ENCODE results near the gene NATD1. TPM values are rescaled to one million over a fixed set of nuclear protein-coding genes. Genes with fewer than 3 reads are reported as not detected.
A peak's percentile ranks its signal among the peaks of the same experiment; 100 is the strongest.

Gene NATD1
- total RNA-seq, 4 donors from 2014 or later: 2.4 to 5.1 (median 3.2) TPM

DNA sequence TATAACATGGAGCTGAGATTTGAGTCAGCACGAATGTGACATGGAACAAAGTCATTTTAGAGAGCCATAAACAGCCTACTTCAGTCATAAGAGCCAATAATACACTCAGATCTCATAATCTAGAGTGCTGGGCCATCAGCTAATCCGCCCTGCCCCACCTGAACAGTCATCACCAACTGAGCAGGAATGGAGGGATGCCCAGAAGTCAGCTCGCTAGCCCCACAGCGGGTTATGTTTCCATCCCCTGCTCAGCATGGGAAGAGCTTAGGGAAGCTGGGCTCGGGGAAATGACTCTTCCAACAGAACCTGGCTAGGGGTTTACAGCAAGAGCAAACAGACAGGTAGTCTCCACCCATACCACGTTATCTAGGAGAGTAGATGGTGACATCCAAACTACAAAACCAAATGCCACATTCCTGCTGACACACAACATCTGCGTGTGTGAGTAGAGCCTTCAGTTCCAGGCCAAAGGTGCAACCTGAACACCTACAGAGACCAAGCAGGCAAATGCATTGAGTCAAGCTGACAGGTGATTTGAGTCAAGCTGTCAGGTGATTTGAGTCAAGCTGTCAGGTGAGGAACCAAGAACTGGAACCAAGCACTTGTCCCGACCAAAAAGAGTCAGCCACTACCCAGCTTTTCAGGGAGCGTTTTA, 41.3 kb downstream of the NATD1 start:
- DNase-seq: no peak
- 34 to 67% methylated on average over 4 to 6 of the region's 9 CpGs for WGBS, 2 donors
- no peaks in the 10 kb centered on the region for H3K9me3 ChIP-seq
- H3K4me3 ChIP-seq: peak overlapping the region in 2 of 4 donors; percentile 94 to 97
- H3K4me1 ChIP-seq: peaks cover 42 to 71% (median 45%) of the 10 kb centered on the region in 3 donors
- no peaks in the 10 kb centered on the region for H3K27me3 ChIP-seq
- TF ChIP-seq CTCF (IDR thresholded peaks at IDR 0.05): no peak
- no peak for TF ChIP-seq POLR2A (IDR thresholded peaks at IDR 0.05)
- peaks cover 0 to 38% (median 0%) of the 10 kb centered on the region in 3 donors for H3K36me3 ChIP-seq
- intact Hi-C loops (cut with DNase I): loop anchor here (10.0 kb wide), 1 partner anchor 87 kb away; the partner anchor contains the start of gene DHRS7B
- peak overlapping the region in 3 of 4 donors; percentile 11 to 97 (median 96) for H3K27ac ChIP-seq

- H3K9me3 ChIP-seq: no peaks in the 10 kb centered on the region
- DNase-seq: no peak
- intact Hi-C loops (cut with DNase I): loop anchor here (10.0 kb wide), 1 partner anchor 86 kb away; the partner anchor contains the start of gene DHRS7B
- peaks cover 42 to 72% (median 45%) of the 10 kb centered on the region in 3 donors for H3K4me1 ChIP-seq
- H3K27me3 ChIP-seq: no peaks in the 10 kb centered on the region
- peak overlapping the region in 1 of 4 donors; percentile 63 for H3K27ac ChIP-seq
- peaks cover 0 to 48% (median 0%) of the 10 kb centered on the region in 3 donors for H3K36me3 ChIP-seq
- H3K4me3 ChIP-seq: no peak overlapping the region
- TF ChIP-seq CTCF (IDR thresholded peaks at IDR 0.05): no peak
- TF ChIP-seq POLR2A (IDR thresholded peaks at IDR 0.05): no peak
- WGBS, 2 donors: 51 to 67% methylated on average over 14 to 15 of the region's 15 CpGs
These were observed 42.7 kb downstream of the NATD1 start for GRCh38 chr17:21210411-21211076.

DNA sequence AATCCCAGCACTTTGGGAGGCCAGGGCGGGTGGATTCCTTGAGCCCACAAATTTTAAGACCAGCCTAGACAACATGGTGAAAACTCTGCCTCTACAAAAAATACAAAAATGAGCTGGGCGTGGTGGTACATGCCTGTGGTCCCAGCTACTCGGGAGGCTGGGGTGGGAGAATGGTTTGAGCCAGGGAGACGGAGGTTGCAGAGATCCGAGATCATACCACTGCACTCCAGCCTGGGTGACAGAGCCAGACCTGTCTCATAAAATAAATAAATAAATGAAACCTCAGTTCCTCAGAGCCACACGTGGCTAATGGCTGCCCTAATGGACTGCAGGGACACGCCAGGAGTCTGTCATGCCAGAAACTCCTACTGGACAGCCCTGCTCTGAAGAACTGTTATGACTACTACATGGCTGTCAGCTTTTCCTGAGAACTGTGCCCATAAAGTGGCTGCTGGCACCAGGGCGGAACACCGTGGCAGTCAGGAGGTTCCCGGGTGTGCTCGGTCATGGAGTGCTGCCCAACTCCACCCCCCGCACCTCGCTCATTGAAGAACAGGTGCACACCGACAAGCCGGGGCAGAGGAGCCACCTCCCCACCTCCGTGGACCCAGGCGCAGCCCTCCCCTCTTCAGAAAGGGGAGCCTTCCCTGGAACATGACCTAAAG, 43.6 kb downstream of the NATD1 start:
- no peak overlapping the region for H3K4me3 ChIP-seq
- 48 to 50% methylated on average over 6 to 9 of the region's 17 CpGs for WGBS, 2 donors
- DNase-seq: no peak
- peaks cover 0 to 48% (median 0%) of the 10 kb centered on the region in 3 donors for H3K36me3 ChIP-seq
- intact Hi-C loops (cut with DNase I): loop anchor here (10.0 kb wide), 1 partner anchor 85 kb away; the partner anchor contains the start of gene DHRS7B
- TF ChIP-seq CTCF (IDR thresholded peaks at IDR 0.05) (no peak), POLR2A (IDR thresholded peaks at IDR 0.05) (no peak)
- H3K4me1 ChIP-seq: peaks cover 37 to 72% (median 38%) of the 10 kb centered on the region in 3 donors
- H3K27me3 ChIP-seq: no peaks in the 10 kb centered on the region
- no peaks in the 10 kb centered on the region for H3K9me3 ChIP-seq
- H3K27ac ChIP-seq: peak overlapping the region in 2 of 4 donors; percentile 54 to 63

DNA sequence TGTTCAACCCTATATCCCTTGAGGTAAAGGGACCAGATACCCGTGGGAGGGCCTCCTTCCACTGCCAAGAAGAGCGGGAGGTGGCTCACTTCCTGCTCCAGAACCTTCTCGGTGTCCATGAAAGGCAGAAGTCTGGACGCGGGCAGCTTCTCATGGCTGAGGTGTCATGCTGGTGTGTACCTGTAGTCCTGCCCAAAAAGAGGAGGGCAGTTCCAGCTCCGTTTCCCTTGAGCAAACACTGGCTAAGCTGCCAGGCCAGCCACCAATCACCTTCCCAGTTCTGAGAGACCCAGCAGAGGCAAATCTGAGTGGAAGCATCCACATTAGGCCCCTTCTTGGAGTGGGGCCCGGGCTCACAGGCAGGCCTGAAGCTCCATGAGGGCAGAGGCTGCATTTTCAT, 44.9 kb downstream of the NATD1 start:
- TF ChIP-seq POLR2A (IDR thresholded peaks at IDR 0.05): no peak
- TF ChIP-seq CTCF (IDR thresholded peaks at IDR 0.05): no peak
- no peaks in the 10 kb centered on the region for H3K27me3 ChIP-seq
- H3K9me3 ChIP-seq: no peaks in the 10 kb centered on the region
- intact Hi-C loops (cut with DNase I): no loop called here
- H3K27ac ChIP-seq: no peak overlapping the region
- H3K4me1 ChIP-seq: peaks cover 38 to 81% (median 38%) of the 10 kb centered on the region in 3 donors
- no peak for DNase-seq
- WGBS, 2 donors: 75 to 84% methylated on average over 5 of the region's 7 CpGs
- H3K4me3 ChIP-seq: no peak overlapping the region
- peaks cover 0 to 50% (median 0%) of the 10 kb centered on the region in 3 donors for H3K36me3 ChIP-seq
